Endothelial cell (in vitro differentiated cells): ENCODE results near the gene HNRNPM. TPM values are rescaled to one million over a fixed set of nuclear protein-coding genes. Genes with fewer than 3 reads are reported as not detected.

Source experiments
- DNase-seq: peaks from one replicate; pipeline ENCODE4 v3.0.0; 2021; ENCODE audit warnings: low spot score
- H3K27ac Mint-ChIP-seq: one replicate; pipeline ENCODE4 v1.8.0; 2021; ENCODE audit warnings: mixed read lengths, inconsistent platforms; ENCODE audit not compliant: unreplicated experiment
- H3K27me3 Mint-ChIP-seq: one replicate; pipeline ENCODE4 v1.8.0; 2021; ENCODE audit warnings: mild to moderate bottlenecking, moderate library complexity, mixed read lengths, inconsistent platforms; ENCODE audit not compliant: unreplicated experiment
- H3K36me3 Mint-ChIP-seq: one replicate; pipeline ENCODE4 v1.8.0; 2021; ENCODE audit warnings: mild to moderate bottlenecking, low read depth, mixed read lengths, inconsistent platforms; ENCODE audit not compliant: unreplicated experiment
- H3K4me1 Mint-ChIP-seq: one replicate; pipeline ENCODE4 v1.8.0; 2021; ENCODE audit warnings: mild to moderate bottlenecking, mixed read lengths, inconsistent platforms; ENCODE audit not compliant: unreplicated experiment
- H3K4me3 Mint-ChIP-seq: one replicate; pipeline ENCODE4 v1.8.0; 2021; ENCODE audit warnings: mild to moderate bottlenecking, mixed read lengths, inconsistent platforms; ENCODE audit not compliant: unreplicated experiment
- H3K9me3 Mint-ChIP-seq: one replicate; pipeline ENCODE4 v1.8.0; 2021; ENCODE audit warnings: mixed read lengths, inconsistent platforms; ENCODE audit not compliant: unreplicated experiment
- CTCF ChIP-seq: fragments of 200-600 bp; sonication (generic); IDR thresholded peaks from one replicate; pipeline ENCODE4 v1.5.0; 2021; ENCODE audit warnings: antibody characterized with exemption; ENCODE audit not compliant: unreplicated experiment
- total RNA-seq: library from RNA; stranded (reverse); fragmentation: NEBNext Ultra II Directional; extraction: Animal tissue kit (Norgen Biotek cat#: 25700); gene quantifications from one replicate; pipeline ENCODE4 v1.2.1, GENCODE V29; 2021; ENCODE audit not compliant: unreplicated experiment

Gene HNRNPM
- total RNA-seq, 1 donor from 2014 or later = 223 TPM

DNA sequence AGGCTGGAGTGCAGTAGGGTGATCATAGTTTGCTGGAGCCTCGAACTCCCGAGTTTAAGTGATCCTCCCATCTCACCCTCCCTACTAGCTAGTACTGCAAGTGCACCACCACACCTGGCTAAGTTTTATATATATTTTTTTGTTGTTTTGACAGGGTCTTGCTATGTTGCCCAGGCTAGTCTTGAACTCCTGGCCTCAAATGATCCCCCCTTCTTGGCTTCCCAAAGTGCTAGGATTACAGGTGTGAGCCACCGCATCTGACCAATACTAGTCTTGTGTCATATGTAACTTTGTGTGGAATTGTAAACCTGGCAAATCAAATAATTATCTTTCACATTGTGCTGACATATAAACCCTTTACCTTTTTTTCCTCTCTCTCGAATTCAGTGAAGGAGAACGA lies 10.2 kb downstream of the HNRNPM start:
- Mint-ChIP-seq H3K36me3 (peaks cover 26% of the 10 kb centered on the region), H3K9me3 (no peaks in the 10 kb centered on the region), H3K4me1 (peaks cover 20% of the 10 kb centered on the region), H3K27me3 (no peaks in the 10 kb centered on the region), H3K4me3 (no peak overlapping the region), H3K27ac (peak overlapping the region; percentile 30)
- TF ChIP-seq CTCF = no peak
- no peak for DNase-seq

DNA sequence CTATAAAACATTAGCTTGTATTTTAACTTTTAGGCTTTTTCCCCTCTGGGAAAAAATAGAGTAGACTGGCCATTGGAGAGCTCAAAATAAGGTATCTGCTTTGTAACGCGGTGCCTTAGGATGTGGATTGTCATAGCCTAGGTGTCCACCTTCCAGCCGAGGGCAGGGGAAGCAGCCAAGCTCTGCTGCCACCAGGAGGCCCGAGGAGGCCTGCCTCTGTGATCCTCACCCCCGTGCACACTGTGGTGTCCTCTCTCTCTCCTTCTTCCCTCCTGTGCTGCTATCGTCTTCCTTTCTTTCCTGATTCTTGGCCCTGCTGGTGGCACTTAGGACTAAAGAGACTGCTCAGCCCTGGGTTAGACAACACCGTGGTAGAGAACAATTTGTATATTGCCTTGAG lies 11.3 kb downstream of the HNRNPM start:
- Mint-ChIP-seq H3K27ac (no peak overlapping the region), H3K27me3 (no peaks in the 10 kb centered on the region), H3K4me1 (peaks cover 19% of the 10 kb centered on the region), H3K9me3 (no peaks in the 10 kb centered on the region), H3K4me3 (peak overlapping the region; percentile 2), H3K36me3 (peaks cover 26% of the 10 kb centered on the region)
- peak; percentile 22 for TF ChIP-seq CTCF
- peak; percentile 39 for DNase-seq

GRCh38 chr19:8457209-8457608 lies 12.4 kb downstream of the HNRNPM start:
- Mint-ChIP-seq H3K9me3 (no peaks in the 10 kb centered on the region), H3K4me3 (no peak overlapping the region), H3K36me3 (peaks cover 19% of the 10 kb centered on the region), H3K4me1 (peaks cover 21% of the 10 kb centered on the region), H3K27me3 (no peaks in the 10 kb centered on the region), H3K27ac (no peak overlapping the region)
- no peak for TF ChIP-seq CTCF
- DNase-seq = no peak

GRCh38 chr19:8457827-8458226 lies 13.1 kb downstream of the HNRNPM start:
- DNase-seq = no peak
- no peaks in the 10 kb centered on the region for H3K9me3 Mint-ChIP-seq
- H3K27ac Mint-ChIP-seq = no peak overlapping the region
- H3K4me3 Mint-ChIP-seq = no peak overlapping the region
- no peak for TF ChIP-seq CTCF
- H3K27me3 Mint-ChIP-seq = no peaks in the 10 kb centered on the region
- peaks cover 17% of the 10 kb centered on the region for H3K36me3 Mint-ChIP-seq
- H3K4me1 Mint-ChIP-seq = peaks cover 19% of the 10 kb centered on the region

DNA sequence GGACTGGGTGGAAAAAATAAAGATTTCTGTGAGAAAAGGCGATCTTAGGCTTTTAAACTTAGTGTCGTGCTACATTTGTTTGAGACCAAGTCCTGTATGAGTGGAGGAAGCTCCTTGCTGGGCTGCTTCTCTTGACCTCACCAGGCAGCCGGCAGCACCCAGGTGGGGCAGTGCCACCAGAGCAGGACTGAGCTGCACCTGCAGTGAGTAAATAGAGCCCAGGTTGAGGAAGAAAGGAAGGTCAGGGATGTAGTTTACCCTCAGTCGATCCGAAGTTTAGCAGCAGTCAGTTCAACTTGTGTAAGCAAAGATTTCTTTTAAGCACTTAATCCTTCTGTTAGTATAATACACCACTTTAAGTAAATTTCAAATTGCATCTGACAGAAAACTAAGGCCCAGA lies 13.6 kb downstream of the HNRNPM start:
- H3K4me1 Mint-ChIP-seq = peaks cover 19% of the 10 kb centered on the region
- no peaks in the 10 kb centered on the region for H3K27me3 Mint-ChIP-seq
- peak overlapping the region; percentile 12 for H3K4me3 Mint-ChIP-seq
- peaks cover 20% of the 10 kb centered on the region for H3K36me3 Mint-ChIP-seq
- no peak for TF ChIP-seq CTCF
- H3K27ac Mint-ChIP-seq = no peak overlapping the region
- no peak for DNase-seq
- no peaks in the 10 kb centered on the region for H3K9me3 Mint-ChIP-seq
